HEK293 (cell line): ENCODE data around the gene CYP2A6.

Experiments used
- HOXC10 ChIP-seq: sonication (generic); formaldehyde crosslinking; IDR thresholded peaks from 2 replicates; pipeline ENCODE4 v1.8.1; 2023; ENCODE audit warnings: mild to moderate bottlenecking, missing genetic modification reagents
- MYNN ChIP-seq: fragments of 450-650 bp; formaldehyde crosslinking; IDR thresholded peaks from 2 replicates; pipeline ENCODE4 v1.5.1; 2016; ENCODE audit warnings: missing biosample characterization, missing genetic modification characterization, borderline replicate concordance
- REST ChIP-seq: fragments of 450-650 bp; formaldehyde crosslinking; IDR thresholded peaks from 2 replicates; pipeline ENCODE4 v1.5.1; 2016; ENCODE audit warnings: missing biosample characterization, missing genetic modification characterization
- SCRT1 ChIP-seq: fragments of 450-650 bp; formaldehyde crosslinking; IDR thresholded peaks from 2 replicates; pipeline ENCODE4 v1.5.1; 2016; ENCODE audit warnings: missing biosample characterization, missing genetic modification characterization, borderline replicate concordance
- TCF7L2 ChIP-seq: IDR thresholded peaks from 2 replicates; pipeline ENCODE4 v1.6.1; 2011; ENCODE audit warnings: low read depth, mild to moderate bottlenecking, inconsistent platforms, low read length, moderate library complexity, borderline replicate concordance
- YY2 ChIP-seq: fragments of 450-650 bp; formaldehyde crosslinking; IDR thresholded peaks from 2 replicates; pipeline ENCODE4 v1.5.1; 2016; ENCODE audit warnings: missing biosample characterization, missing genetic modification characterization
- ZBTB49 ChIP-seq: fragments of 450-650 bp; formaldehyde crosslinking; IDR thresholded peaks from 2 replicates; pipeline ENCODE4 v1.5.1; 2016; ENCODE audit warnings: missing biosample characterization, missing genetic modification characterization, low read depth
- ZFP69B ChIP-seq: fragments of 450-650 bp; formaldehyde crosslinking; IDR thresholded peaks from 2 replicates; pipeline ENCODE4 v1.5.1; 2016; ENCODE audit warnings: missing biosample characterization, missing genetic modification characterization
- ZNF223 ChIP-seq: fragments of 450-650 bp; formaldehyde crosslinking; IDR thresholded peaks from 2 replicates; pipeline ENCODE4 v1.5.1; 2016; ENCODE audit warnings: missing biosample characterization, missing genetic modification characterization
- ZNF324 ChIP-seq: fragments of 450-650 bp; formaldehyde crosslinking; IDR thresholded peaks from 2 replicates; pipeline ENCODE4 v1.5.1; 2016; ENCODE audit warnings: missing biosample characterization, missing genetic modification characterization
- ZNF37A ChIP-seq: fragments of 450-650 bp; IDR thresholded peaks from 2 replicates; pipeline ENCODE4 v1.5.1; 2018; ENCODE audit warnings: missing biosample characterization, missing genetic modification characterization
- ZNF394 ChIP-seq: fragments of 450-650 bp; formaldehyde crosslinking; IDR thresholded peaks from 2 replicates; pipeline ENCODE4 v1.5.1; 2016; ENCODE audit warnings: missing biosample characterization, missing genetic modification characterization, mild to moderate bottlenecking, moderate library complexity, borderline replicate concordance
- ZNF433 ChIP-seq: fragments of 450-650 bp; formaldehyde crosslinking; IDR thresholded peaks from 2 replicates; pipeline ENCODE4 v1.5.1; 2016; ENCODE audit warnings: missing biosample characterization, missing genetic modification characterization, low read depth
- ZNF510 ChIP-seq: fragments of 450-650 bp; formaldehyde crosslinking; IDR thresholded peaks from 2 replicates; pipeline ENCODE4 v1.5.1; 2018; ENCODE audit warnings: mild to moderate bottlenecking, missing genetic modification characterization, missing biosample characterization; ENCODE audit not compliant: insufficient replicate concordance
- ZNF514 ChIP-seq: fragments of 450-650 bp; formaldehyde crosslinking; IDR thresholded peaks from 2 replicates; pipeline ENCODE4 v1.5.1; 2016; ENCODE audit warnings: missing biosample characterization, missing genetic modification characterization
- ZNF549 ChIP-seq: fragments of 450-650 bp; IDR thresholded peaks from 2 replicates; pipeline ENCODE4 v1.5.1; 2018; ENCODE audit warnings: missing biosample characterization, missing genetic modification characterization, mild to moderate bottlenecking, inconsistent platforms, moderate library complexity
- ZNF585B ChIP-seq: fragments of 450-650 bp; formaldehyde crosslinking; IDR thresholded peaks from 2 replicates; pipeline ENCODE4 v1.5.1; 2016; ENCODE audit warnings: missing biosample characterization, missing genetic modification characterization
- ZNF624 ChIP-seq: fragments of 450-650 bp; formaldehyde crosslinking; IDR thresholded peaks from 2 replicates; pipeline ENCODE4 v1.5.1; 2017; ENCODE audit warnings: missing biosample characterization, missing genetic modification characterization
- ZNF629 ChIP-seq: fragments of 450-650 bp; formaldehyde crosslinking; IDR thresholded peaks from 2 replicates; pipeline ENCODE4 v1.5.1; 2017; ENCODE audit warnings: missing biosample characterization, missing genetic modification characterization
- ZNF707 ChIP-seq: fragments of 450-650 bp; formaldehyde crosslinking; IDR thresholded peaks from 2 replicates; pipeline ENCODE4 v1.5.1; 2016; ENCODE audit warnings: missing biosample characterization, missing genetic modification characterization
- ZNF776 ChIP-seq: fragments of 450-650 bp; formaldehyde crosslinking; IDR thresholded peaks from 2 replicates; pipeline ENCODE4 v1.5.0; 2017; ENCODE audit warnings: missing biosample characterization, missing genetic modification characterization, borderline replicate concordance
- ZNF785 ChIP-seq: fragments of 450-650 bp; formaldehyde crosslinking; IDR thresholded peaks from 2 replicates; pipeline ENCODE4 v1.5.1; 2016; ENCODE audit warnings: missing biosample characterization, missing genetic modification characterization
- ZSCAN16 ChIP-seq: fragments of 450-650 bp; formaldehyde crosslinking; IDR thresholded peaks from 2 replicates; pipeline ENCODE4 v1.5.1; 2016; ENCODE audit warnings: missing biosample characterization, missing genetic modification characterization
- TF ChIP-seq, protein P1 (sequence below): fragments of 450-650 bp; formaldehyde crosslinking; conservative IDR thresholded peaks from 2 replicates; pipeline ENCODE4 v1.5.1; 2016; ENCODE audit warnings: low read depth, missing biosample characterization, missing genetic modification characterization
- TF ChIP-seq, protein P2 (sequence below): fragments of 450-650 bp; formaldehyde crosslinking; IDR thresholded peaks from 2 replicates; pipeline ENCODE4; 2016; ENCODE audit warnings: missing biosample characterization, missing genetic modification characterization
- TF ChIP-seq, protein P3 (sequence below): fragments of 450-650 bp; formaldehyde crosslinking; IDR thresholded peaks from 2 replicates; pipeline ENCODE4 v1.5.1; 2016; ENCODE audit warnings: missing biosample characterization, missing genetic modification characterization

The CYP2A6 gene

DNA sequence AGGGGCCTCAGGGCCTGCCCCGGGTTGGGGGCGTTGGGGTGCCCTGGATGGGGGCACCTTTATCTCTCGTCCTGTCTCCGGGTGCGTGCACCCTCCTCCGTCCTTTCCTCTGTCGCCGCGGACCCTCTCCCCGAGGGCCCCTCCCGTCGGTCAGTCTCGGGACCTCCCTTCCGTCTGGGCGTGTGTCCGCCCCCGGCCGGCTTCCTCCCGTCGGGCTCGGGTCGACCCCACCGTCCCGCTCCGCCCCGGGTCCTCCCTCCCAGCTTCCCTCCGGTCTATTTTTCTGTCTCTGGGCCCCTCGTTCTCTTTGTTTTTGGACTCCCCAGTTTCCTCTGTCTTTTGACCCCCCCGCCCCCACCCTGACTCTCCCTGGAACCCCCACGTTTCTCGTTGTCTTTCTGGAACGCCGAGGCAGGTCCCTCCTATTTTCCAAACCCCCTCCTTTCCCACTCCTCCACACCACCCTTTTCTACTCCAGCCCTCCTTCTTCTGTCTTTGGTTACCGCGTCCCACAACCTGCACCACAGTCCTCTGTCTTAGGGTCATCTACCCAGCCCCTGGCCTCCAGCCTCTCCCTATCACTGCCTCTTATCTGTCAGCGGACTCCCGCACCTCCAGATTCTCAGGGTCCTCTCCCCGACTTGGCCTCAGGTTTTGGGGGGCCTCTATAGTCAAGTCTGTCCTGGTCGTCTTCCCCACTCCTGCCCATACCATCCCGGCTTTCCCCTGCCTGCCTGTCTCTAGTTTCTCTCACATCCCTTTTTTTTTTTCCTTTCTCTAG lies 50.5 kb downstream of the CYP2A6 start (continued):
- TF ChIP-seq, protein P1, sequence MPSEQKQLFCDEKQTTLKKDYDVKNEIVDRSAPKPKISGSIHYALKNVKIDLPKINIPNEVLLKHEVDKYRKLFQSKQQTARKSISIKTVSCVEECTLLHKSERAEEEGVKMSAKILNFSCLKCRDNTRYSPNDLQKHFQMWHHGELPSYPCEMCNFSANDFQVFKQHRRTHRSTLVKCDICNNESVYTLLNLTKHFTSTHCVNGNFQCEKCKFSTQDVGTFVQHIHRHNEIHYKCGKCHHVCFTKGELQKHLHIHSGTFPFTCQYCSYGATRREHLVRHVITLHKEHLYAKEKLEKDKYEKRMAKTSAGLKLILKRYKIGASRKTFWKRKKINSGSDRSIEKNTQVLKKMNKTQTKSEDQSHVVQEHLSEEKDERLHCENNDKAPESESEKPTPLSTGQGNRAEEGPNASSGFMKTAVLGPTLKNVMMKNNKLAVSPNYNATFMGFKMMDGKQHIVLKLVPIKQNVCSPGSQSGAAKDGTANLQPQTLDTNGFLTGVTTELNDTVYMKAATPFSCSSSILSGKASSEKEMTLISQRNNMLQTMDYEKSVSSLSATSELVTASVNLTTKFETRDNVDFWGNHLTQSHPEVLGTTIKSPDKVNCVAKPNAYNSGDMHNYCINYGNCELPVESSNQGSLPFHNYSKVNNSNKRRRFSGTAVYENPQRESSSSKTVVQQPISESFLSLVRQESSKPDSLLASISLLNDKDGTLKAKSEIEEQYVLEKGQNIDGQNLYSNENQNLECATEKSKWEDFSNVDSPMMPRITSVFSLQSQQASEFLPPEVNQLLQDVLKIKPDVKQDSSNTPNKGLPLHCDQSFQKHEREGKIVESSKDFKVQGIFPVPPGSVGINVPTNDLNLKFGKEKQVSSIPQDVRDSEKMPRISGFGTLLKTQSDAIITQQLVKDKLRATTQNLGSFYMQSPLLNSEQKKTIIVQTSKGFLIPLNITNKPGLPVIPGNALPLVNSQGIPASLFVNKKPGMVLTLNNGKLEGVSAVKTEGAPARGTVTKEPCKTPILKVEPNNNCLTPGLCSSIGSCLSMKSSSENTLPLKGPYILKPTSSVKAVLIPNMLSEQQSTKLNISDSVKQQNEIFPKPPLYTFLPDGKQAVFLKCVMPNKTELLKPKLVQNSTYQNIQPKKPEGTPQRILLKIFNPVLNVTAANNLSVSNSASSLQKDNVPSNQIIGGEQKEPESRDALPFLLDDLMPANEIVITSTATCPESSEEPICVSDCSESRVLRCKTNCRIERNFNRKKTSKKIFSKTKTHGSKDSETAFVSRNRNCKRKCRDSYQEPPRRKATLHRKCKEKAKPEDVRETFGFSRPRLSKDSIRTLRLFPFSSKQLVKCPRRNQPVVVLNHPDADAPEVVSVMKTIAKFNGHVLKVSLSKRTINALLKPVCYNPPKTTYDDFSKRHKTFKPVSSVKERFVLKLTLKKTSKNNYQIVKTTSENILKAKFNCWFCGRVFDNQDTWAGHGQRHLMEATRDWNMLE (tag by site-specific recombination) = no peak
- TF ChIP-seq ZNF707 (no peak), ZNF514 (tag by site-specific recombination) (no peak), ZNF433 (no peak), ZFP69B (tag by site-specific recombination) (peak; percentile 49; the same call in 1 of the 2 replicates), ZNF776 (tag by site-specific recombination) (no peak), REST (tag by site-specific recombination) (no peak), TCF7L2 (no peak), ZNF624 (tag by site-specific recombination) (no peak), ZSCAN16 (tag by site-specific recombination) (no peak), ZNF223 (tag by site-specific recombination) (no peak), MYNN (tag by site-specific recombination) (no peak), ZNF37A (tag by site-specific recombination) (no peak), ZNF785 (tag by site-specific recombination) (0 out of 2 replicates have a peak, but pooled peaks have one; percentile 38), YY2 (tag by site-specific recombination) (0 out of 2 replicates have a peak, but pooled peaks have one; percentile 25), HOXC10 (CRISPR knock-in tag) (no peak), SCRT1 (no peak), ZBTB49 (tag by site-specific recombination) (no peak), ZNF394 (0 out of 2 replicates have a peak, but pooled peaks have one; percentile 11), ZNF324 (no peak), ZNF629 (tag by site-specific recombination) (no peak; the same call in 1 of the 2 replicates), ZNF510 (tag by site-specific recombination) (no peak), ZNF585B (no peak), ZNF549 (tag by site-specific recombination) (no peak)
- TF ChIP-seq, protein P2, sequence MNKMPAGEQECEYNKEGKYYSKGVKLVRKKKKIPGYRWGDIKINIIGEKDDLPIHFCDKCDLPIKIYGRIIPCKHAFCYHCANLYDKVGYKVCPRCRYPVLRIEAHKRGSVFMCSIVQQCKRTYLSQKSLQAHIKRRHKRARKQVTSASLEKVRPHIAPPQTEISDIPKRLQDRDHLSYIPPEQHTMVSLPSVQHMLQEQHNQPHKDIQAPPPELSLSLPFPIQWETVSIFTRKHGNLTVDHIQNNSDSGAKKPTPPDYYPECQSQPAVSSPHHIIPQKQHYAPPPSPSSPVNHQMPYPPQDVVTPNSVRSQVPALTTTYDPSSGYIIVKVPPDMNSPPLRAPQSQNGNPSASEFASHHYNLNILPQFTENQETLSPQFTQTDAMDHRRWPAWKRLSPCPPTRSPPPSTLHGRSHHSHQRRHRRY (tag by site-specific recombination) = no peak
- TF ChIP-seq, protein P3, sequence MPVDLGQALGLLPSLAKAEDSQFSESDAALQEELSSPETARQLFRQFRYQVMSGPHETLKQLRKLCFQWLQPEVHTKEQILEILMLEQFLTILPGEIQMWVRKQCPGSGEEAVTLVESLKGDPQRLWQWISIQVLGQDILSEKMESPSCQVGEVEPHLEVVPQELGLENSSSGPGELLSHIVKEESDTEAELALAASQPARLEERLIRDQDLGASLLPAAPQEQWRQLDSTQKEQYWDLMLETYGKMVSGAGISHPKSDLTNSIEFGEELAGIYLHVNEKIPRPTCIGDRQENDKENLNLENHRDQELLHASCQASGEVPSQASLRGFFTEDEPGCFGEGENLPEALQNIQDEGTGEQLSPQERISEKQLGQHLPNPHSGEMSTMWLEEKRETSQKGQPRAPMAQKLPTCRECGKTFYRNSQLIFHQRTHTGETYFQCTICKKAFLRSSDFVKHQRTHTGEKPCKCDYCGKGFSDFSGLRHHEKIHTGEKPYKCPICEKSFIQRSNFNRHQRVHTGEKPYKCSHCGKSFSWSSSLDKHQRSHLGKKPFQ (tag by site-specific recombination) = no peak
